SJSA1 (cell line): ENCODE data around the gene AP4S1. TPM values are rescaled to one million over a fixed set of nuclear protein-coding genes. Genes with fewer than 3 reads are reported as not detected.
"Not testable (repeated sequence)": the region's sequence is repeated elsewhere in the genome, so short reads cannot be mapped to it uniquely, and the experiment has no call there.

Experiments used
- DNase-seq, 2 experiments: peaks; one replicate each; pipeline ENCODE4 v3.0.0-alpha.2; 2015 to 2020; ENCODE audit warnings: low spot score in 2 of 2, low read depth in 1 of 2
- H3K27ac ChIP-seq: fragments of 250-450 bp; sonication (Bioruptor Pico); 2 replicates; pipeline ENCODE4 v1.5.1; 2020; ENCODE audit warnings: mild to moderate bottlenecking, moderate library complexity
- H3K27me3 ChIP-seq: fragments of 250-450 bp; sonication (Bioruptor Pico); replicated peaks from 2 replicates; pipeline ENCODE4 v1.5.1; 2020; ENCODE audit warnings: mild to moderate bottlenecking, moderate library complexity
- H3K36me3 ChIP-seq: fragments of 250-450 bp; sonication (Bioruptor Pico); 2 replicates; pipeline ENCODE4 v1.5.1; 2020; ENCODE audit warnings: mild to moderate bottlenecking
- H3K4me1 ChIP-seq: fragments of 250-450 bp; sonication (Bioruptor Pico); replicated peaks from 2 replicates; pipeline ENCODE4 v1.6.1; 2021; ENCODE audit warnings: mild to moderate bottlenecking
- H3K4me3 ChIP-seq: fragments of 250-450 bp; sonication (Bioruptor Pico); 2 replicates; pipeline ENCODE4 v1.5.1; 2020; ENCODE audit warnings: mild to moderate bottlenecking
- H3K9me3 ChIP-seq: fragments of 250-450 bp; sonication (Bioruptor Pico); replicated peaks from 2 replicates; pipeline ENCODE4 v1.5.1; 2020; ENCODE audit warnings: mild to moderate bottlenecking
- total RNA-seq: library from RNA; depleted of rRNA; stranded (reverse); fragments of >200 nt; shearing (Covaris generic); gene quantifications from 2 replicates; pipeline ENCODE4 v1.2.3, GENCODE V29; 2014

AP4S1 gene
- total RNA-seq, 1 experiment from 2014 or later = 9.3 TPM

DNA sequence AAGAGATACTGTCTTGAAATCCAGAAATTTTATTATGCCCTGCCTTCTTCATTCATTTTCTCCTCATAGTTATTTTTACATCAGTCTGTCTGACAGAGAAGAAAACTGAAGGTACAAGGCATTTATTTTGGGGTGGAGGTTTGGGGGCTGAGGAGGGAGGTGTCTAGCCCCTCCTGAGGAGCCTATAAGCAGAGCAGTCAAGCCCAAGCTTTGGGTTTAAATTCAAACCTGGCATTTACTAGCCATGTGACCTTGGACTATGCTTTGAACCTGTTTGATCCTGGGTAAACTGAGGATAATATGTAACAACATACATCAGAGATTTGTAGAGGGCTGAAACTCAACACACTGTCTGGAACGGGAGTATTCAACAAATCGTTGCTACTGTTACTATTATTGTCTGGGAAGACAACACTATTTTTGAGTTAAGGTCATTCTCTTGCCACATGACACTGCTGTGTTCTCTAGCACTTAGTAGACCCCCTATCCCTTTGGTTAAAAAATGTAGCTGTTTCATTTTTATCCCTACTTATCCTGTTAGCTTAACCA, 66.8 kb downstream of the AP4S1 start:
- Histone ChIP-seq H3K27me3 (no peaks in the 10 kb centered on the region), H3K4me3 (no peak overlapping the region), H3K36me3 (peaks cover 5% of the 10 kb centered on the region; the same call in 1 of the 2 replicates), H3K4me1 (peaks cover 7% of the 10 kb centered on the region), H3K9me3 (no peaks in the 10 kb centered on the region), H3K27ac (no peak overlapping the region)
- DNase-seq = no peak

DNA sequence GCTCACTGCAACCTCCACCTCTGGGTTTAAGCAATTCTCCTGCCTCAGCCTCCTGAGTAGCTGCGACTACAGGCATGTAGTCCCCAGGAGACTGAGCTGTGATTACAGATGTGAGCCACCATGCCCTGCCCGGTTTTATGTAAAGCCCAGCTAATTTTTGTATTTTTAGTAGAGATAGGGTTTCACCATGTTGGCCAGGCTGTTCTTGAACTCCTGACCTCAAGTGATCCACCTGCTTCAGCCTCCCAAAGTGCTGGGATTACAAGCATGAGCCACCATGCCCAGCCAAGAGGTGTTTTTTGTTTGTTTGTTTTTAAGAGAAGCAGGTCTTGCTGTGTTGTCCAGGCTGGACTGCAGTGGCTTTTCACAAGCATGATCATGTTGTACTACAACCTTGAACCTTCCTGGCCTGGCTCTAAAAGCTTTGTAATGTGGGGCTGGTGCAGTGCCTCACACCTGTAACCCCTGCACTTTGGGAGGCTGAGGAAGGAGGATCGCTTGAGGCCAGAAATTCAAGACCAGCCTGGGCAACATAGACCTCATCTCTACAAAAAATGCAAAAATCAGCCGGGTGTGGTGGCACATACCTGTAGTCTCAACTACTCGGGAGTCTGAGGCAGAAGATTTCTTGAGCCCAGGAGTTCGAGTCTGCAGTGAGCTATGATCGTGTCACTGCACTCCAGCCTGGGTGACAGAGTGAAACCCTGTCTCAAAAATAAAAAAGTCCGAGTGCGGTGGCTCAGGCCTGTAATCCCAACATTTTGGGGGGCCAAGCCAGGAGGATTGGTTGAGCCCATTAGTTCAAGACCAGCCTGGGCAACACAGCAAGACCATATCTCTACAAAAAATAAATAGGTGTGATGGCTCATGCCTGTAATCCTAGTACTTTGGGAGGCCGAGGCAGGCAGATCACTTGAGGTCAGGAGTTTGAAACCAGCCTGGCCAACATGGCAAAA, 68.7 kb downstream of the AP4S1 start:
- H3K36me3 ChIP-seq = peaks cover 19% of the 10 kb centered on the region
- H3K4me1 ChIP-seq = not testable (repeated sequence)

DNA sequence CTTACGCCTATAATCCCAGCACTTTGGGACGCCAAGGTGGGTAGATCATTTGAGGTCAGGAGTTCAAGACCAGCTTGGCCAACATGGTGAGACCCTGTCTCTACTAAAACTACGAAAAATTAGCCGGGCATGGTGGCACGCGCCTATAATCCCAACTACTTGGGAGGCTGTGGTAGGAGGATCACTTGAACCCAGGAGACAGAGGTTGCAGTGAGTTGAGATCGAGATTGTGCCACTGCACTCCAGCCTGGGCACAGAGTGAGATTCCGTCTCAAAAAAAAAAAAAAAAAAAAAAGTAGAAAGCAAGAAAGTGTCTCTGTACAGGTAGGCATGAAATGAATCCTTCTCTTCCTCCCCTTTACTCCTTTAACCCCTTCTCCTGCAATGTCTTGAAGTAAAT, 70.4 kb downstream of the AP4S1 start:
- H3K27me3 ChIP-seq, H3K9me3 ChIP-seq, H3K4me3 ChIP-seq, DNase-seq, H3K4me1 ChIP-seq, H3K27ac ChIP-seq: not testable (repeated sequence)
- H3K36me3 ChIP-seq = peaks cover 36% of the 10 kb centered on the region

More for the DNA sequence above, 68.7 kb downstream of the AP4S1 start:
- H3K9me3 ChIP-seq, H3K4me3 ChIP-seq, H3K27ac ChIP-seq, H3K27me3 ChIP-seq, DNase-seq: not testable (repeated sequence)

GRCh38 chr14:31096255-31096654, 70.8 kb downstream of the AP4S1 start:
- Histone ChIP-seq H3K27ac (no peak overlapping the region), H3K27me3 (no peaks in the 10 kb centered on the region), H3K36me3 (peaks cover 40% of the 10 kb centered on the region), H3K4me3 (no peak overlapping the region), H3K9me3 (no peaks in the 10 kb centered on the region), H3K4me1 (0 out of 2 replicates have a peak, but pooled peaks cover 3% of the 10 kb centered on the region)
- peak; percentile 17 to 46 for DNase-seq

DNA sequence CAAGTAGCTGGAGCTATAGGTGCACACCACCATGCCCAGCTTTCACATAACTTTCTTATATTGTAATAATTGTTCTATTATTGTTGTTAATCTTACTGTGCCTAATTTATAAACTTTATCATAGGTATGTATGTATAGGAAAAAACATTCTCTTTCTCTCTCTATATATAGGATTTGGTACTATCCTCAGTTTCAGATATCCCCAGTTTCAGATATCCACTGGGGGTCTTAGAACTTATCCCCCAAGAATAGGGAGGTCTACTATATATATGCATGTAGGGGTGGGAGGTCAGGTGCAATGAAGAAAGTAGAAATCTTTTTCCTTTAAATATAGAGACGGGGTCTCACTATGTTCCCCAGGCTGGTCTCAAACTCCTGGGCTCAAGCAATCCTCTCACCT, 71.6 kb downstream of the AP4S1 start:
- no peak overlapping the region for H3K4me3 ChIP-seq
- H3K27me3 ChIP-seq = no peaks in the 10 kb centered on the region
- no peaks in the 10 kb centered on the region for H3K9me3 ChIP-seq
- 0 out of 2 replicates have a peak, but pooled peaks cover 3% of the 10 kb centered on the region for H3K4me1 ChIP-seq
- no peak for DNase-seq
- peaks cover 43% of the 10 kb centered on the region for H3K36me3 ChIP-seq
- no peak overlapping the region for H3K27ac ChIP-seq

DNA sequence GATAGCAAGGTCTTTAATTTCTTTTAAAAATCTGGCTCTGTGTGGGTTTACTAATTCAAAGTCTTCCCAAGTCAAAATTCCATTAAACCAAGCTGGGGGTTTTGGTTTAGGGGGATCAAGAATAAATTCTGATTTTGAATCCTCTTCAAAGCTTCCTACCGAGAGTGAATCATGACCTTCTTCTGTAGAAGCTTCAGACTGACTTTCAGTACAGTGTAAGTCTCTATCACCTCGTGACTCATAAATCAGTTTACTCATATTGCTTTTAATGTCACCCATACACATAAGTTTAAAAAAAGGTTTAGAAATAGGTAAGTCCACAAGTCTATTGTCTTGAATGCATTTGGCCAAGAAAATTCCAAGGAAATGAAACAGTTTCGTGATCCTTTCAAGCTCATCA, 81.3 kb downstream of the AP4S1 start:
- Histone ChIP-seq H3K9me3 (no peaks in the 10 kb centered on the region), H3K4me3 (no peak overlapping the region), H3K36me3 (peaks cover 86% of the 10 kb centered on the region), H3K27ac (no peak overlapping the region), H3K4me1 (no peaks in the 10 kb centered on the region), H3K27me3 (no peaks in the 10 kb centered on the region)
- DNase-seq = no peak

DNA sequence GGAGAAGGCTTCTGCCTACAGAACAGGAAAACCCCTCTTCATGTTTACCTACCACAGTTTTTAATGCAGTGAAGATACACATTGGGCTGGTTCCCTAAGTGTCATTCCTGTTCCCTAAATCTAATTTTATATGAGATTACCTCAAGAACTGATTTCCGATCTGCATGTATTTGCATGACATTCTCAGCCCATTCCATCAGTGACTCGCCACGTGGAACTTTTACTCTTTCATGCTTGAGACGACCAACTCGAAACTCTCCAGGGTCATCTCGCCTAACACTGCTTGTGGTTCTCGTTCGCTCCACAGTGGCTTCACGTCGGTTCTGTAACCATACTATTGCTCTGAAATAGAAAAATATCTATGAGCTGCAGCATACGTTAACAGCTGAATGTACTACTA, 83.8 kb downstream of the AP4S1 start:
- H3K9me3 ChIP-seq = no peaks in the 10 kb centered on the region
- no peaks in the 10 kb centered on the region; the same call in 1 of the 2 replicates for H3K27me3 ChIP-seq
- H3K36me3 ChIP-seq = peaks cover 90% of the 10 kb centered on the region
- H3K4me3 ChIP-seq = no peak overlapping the region
- H3K27ac ChIP-seq = no peak overlapping the region
- no peak for DNase-seq
- no peaks in the 10 kb centered on the region for H3K4me1 ChIP-seq

DNA sequence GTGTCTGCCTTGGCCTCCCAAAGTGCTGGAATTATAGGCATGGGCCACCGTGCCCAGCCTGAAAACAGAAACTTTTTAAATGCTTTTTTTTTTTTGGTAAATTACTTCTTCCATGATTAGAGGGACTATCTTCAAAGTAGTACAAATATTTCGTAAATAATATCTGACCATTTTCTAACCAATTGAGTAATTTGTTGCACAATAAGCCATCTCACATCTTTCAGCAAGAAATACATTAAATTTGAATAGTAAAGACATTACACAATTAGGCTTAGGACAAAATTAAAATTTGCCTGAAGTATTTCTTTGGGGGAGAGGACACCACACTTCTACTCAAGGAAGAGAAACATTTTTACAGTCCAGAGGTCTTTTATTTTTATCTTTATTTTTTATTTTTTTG, 85.4 kb downstream of the AP4S1 start:
- no peak overlapping the region for H3K27ac ChIP-seq
- no peaks in the 10 kb centered on the region for H3K4me1 ChIP-seq
- H3K9me3 ChIP-seq = no peaks in the 10 kb centered on the region
- H3K4me3 ChIP-seq = no peak overlapping the region
- H3K36me3 ChIP-seq = peaks cover 88% of the 10 kb centered on the region
- no peak for DNase-seq
- no peaks in the 10 kb centered on the region; the same call in 1 of the 2 replicates for H3K27me3 ChIP-seq

DNA sequence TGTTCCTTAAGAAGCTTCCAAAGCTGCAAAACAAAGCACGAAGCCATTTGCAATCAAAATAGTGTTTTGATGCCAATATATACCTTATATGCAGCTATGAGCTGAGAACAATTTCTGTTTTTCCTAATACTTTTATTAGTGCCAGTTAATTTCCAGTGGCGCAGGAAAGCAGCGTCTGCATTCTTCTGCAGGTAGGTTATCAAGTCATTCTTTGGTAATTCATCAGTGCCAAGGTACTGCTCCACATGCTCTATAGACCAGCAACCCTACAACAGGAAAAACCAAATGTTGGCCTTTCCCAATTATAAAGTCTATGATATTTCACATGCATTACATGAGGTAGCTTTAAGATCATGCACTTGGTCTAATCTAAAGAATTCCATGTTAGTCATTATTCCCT, 88.3 kb downstream of the AP4S1 start:
- H3K27ac ChIP-seq = no peak overlapping the region
- no peak overlapping the region for H3K4me3 ChIP-seq
- H3K27me3 ChIP-seq = no peaks in the 10 kb centered on the region; the same call in 1 of the 2 replicates
- no peaks in the 10 kb centered on the region for H3K9me3 ChIP-seq
- H3K36me3 ChIP-seq = peaks cover 90% of the 10 kb centered on the region
- no peak for DNase-seq
- H3K4me1 ChIP-seq = no peaks in the 10 kb centered on the region

- Histone ChIP-seq H3K27ac (no peak overlapping the region), H3K9me3 (no peaks in the 10 kb centered on the region), H3K4me3 (no peak overlapping the region), H3K4me1 (no peaks in the 10 kb centered on the region), H3K27me3 (no peaks in the 10 kb centered on the region; the same call in 1 of the 2 replicates), H3K36me3 (peaks cover 92% of the 10 kb centered on the region)
- DNase-seq = no peak
Measured at GRCh38 chr14:31118892-31119291, 93.4 kb downstream of the AP4S1 start.

DNA sequence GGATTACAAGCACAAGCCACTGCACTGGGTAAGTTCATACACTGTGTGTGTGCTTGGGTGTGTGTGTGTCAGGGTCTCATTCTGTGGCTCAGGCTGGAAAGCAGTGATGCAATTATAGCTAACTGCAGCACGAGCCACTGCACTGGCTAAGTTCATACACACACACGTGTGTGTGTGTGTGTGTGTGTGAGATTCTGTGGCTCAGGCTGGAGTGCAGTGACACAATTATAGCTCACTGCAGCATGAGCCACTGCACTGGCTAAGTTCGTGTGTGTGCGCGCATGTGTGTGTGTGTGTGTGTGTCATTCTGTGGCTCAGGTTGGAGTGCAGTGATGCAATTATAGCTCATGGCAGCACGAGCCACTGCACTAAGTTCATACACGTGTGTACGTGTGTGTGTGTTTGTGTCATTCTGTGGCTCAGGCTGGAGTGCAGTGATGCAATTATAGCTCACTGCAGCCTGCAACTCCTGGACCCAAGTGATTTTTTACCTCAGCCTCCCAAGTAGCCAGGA, 96.7 kb downstream of the AP4S1 start:
- Histone ChIP-seq H3K9me3 (no peaks in the 10 kb centered on the region), H3K27ac (no peak overlapping the region), H3K4me3 (no peak overlapping the region), H3K4me1 (no peaks in the 10 kb centered on the region), H3K36me3 (peaks cover 82% of the 10 kb centered on the region), H3K27me3 (no peaks in the 10 kb centered on the region)
- DNase-seq = no peak

DNA sequence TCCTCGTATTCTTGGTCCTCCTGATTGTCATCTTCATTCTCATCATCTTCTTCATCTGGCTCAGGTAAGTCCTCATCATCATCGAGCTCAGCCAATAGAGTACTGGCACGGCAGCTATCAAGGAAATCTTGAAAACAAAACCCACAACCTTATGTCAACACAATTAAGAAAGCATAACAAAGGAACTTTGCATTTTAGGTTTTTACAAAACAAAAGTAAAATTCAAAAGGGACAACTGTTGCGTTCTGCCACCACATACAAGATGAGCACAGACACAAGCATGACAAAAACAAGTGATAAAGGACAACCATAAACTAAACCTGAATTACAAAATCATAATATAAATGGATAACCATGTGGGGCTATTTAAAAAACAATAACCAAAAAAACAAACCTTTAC, 97.5 kb downstream of the AP4S1 start:
- Histone ChIP-seq H3K36me3 (peaks cover 80% of the 10 kb centered on the region), H3K27ac (no peak overlapping the region), H3K4me3 (no peak overlapping the region), H3K9me3 (no peaks in the 10 kb centered on the region), H3K27me3 (no peaks in the 10 kb centered on the region), H3K4me1 (no peaks in the 10 kb centered on the region)
- no peak for DNase-seq

GRCh38 chr14:31124197-31124596, 98.7 kb downstream of the AP4S1 start:
- H3K4me3 ChIP-seq = no peak overlapping the region
- DNase-seq = peak in 1 of 2 experiments; percentile 2
- H3K27me3 ChIP-seq = no peaks in the 10 kb centered on the region
- H3K4me1 ChIP-seq = no peaks in the 10 kb centered on the region
- H3K36me3 ChIP-seq = peaks cover 82% of the 10 kb centered on the region
- H3K9me3 ChIP-seq = no peaks in the 10 kb centered on the region
- H3K27ac ChIP-seq = no peak overlapping the region

- DNase-seq = no peak
- H3K36me3 ChIP-seq = peaks cover 80% of the 10 kb centered on the region
- no peaks in the 10 kb centered on the region for H3K9me3 ChIP-seq
- no peaks in the 10 kb centered on the region for H3K4me1 ChIP-seq
- H3K27ac ChIP-seq = no peak overlapping the region
- H3K27me3 ChIP-seq = no peaks in the 10 kb centered on the region
- H3K4me3 ChIP-seq = no peak overlapping the region
Measured at GRCh38 chr14:31125231-31125630, 99.8 kb downstream of the AP4S1 start.
